Ecto neural progenitor cell (in vitro differentiated cells): Measurements from ENCODE around the gene SFRP5.

Source experiments
- DNase-seq: peaks from one replicate; pipeline ENCODE4 v3.0.0-alpha.2; 2018; ENCODE audit warnings: low spot score

The SFRP5 gene, protein sequence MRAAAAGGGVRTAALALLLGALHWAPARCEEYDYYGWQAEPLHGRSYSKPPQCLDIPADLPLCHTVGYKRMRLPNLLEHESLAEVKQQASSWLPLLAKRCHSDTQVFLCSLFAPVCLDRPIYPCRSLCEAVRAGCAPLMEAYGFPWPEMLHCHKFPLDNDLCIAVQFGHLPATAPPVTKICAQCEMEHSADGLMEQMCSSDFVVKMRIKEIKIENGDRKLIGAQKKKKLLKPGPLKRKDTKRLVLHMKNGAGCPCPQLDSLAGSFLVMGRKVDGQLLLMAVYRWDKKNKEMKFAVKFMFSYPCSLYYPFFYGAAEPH

DNA sequence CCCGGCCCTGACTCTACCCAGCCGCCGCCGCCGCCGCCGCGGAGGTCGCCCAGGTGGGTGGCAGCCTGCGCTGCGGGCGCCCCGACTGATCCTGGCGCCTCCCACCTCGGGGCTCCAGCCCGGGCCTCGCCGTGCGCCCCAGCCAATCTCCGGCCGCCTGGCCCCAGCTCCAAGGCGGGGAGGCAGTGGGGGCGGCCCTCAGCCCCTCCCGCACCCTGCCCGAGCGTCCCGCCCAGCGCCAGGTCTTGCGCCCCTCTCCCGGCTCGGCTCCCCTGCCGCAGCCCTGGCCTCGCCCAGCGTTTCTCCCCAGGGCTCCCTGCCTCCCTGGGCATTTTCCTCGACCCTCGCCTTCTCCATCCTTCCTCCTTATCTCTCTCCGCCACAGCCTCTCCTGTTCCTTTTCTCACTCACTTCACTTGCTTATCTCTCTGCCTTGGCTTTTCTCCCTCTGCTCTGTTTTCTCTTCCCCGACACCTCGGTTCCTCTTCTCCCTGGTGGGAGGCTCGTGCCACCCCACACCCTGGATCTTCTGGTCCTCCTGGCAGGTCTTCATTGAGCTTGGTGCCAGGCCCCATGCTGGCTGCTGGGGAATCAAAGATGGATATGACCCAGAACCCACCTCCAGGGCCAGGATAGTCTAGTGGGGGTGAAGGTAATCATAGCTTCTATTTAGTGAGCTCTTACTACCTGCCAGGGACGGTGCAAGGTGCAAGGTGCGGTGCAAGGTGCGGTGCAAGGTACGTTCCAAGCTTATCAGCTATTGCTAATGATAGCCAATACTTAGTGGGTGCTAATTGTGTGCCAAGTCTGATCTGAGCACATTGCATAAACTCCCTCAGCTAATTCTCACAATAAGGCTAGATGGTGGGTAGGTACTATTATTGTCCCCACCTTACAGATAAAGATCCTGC lies at the start of gene SFRP5:
Gene SFRP5 (minus strand): TSS at position 87 of the 911 bp plus-strand sequence. CDS start 166 bp downstream, outside the sequence.
- DNase-seq: no peak

DNA sequence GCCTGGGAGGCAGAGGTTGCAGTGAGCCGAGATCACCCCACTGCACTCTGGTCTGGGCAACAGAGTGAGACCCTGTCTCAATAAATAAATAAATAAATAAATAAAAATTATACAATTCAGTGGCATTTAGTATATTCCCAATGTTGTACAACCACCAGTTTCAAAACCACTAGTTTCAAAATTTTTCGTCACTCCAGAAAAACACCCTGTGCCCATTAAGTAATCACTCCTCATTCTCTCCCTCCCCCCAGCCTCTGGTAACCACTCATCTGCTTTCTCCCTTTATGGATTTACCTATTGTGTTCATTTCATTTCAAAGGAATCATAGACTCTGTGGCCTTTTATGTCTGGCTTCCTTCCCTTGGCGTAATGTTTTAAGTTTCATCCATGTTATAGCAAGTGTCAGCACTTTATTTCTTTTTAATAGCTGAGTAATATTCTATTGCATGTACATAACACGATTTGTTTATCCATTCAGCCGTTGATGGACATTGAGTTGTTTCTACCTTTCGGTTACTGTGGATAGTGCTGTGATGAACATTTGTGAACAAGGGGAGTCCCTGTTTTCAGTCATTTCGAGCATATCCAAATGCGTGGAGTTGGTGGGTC lies 48.4 kb upstream of the SFRP5 start:
- DNase-seq: no peak

DNA sequence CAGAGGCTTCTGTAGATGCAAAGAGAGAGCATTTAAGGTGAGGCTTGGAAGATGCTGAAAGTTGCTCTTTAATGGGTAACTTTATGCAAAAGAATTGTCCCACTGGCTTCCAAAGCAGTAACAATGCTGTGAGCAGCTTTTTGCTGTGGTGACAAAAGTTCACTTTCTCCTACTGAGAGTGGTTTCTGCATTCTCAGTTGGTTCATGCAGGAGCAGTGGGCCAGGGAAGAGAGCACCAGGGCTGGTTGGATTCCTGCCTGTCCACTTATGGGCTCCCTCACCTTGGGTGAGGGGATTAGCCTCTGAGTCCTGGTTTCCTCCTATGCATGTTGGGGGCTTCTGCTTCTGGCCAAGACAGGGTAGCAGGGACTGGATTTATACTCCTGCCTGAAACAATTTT lies 46.8 kb upstream of the SFRP5 start:
- no peak for DNase-seq

DNA sequence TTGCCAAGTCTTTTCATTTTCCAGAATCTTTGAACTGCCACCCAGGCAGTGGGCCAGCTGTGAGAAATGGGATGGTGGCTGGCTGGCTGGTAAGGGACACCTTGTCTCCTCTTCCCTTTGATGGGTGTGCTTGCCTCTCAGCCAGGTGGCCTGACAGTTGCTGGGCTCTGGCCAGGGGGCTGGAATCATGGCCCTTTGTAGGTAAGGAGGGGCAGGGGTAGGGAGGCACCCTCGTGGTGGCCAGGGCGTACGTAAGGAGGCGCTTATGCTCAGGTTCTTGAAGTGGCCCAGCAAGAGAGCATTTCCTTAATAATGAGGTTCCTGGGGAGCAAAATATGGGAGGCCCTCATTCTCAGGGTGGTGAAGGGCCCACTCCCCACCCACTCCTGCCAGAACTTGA lies 44.8 kb upstream of the SFRP5 start:
- DNase-seq: no peak

DNA sequence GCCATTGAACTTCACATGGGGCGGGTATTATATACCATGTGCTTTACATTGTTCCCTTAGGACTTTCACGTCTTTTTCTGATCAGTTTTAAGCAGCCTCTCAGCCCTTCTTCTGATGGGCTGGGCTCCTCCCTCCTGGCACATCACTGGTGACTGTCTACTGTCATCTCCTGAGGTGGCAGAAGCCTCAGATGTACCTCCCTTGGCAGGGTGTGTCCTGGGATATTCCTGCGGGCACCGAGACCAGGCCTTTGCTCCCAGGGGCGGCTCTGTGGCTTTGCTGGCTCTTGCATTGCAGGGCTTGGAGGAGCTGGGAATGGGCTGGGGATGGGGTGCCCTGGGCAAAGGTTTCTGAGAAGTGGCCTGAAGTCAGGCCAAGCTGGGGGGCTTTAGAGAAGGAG lies 43.2 kb upstream of the SFRP5 start:
- no peak for DNase-seq

DNA sequence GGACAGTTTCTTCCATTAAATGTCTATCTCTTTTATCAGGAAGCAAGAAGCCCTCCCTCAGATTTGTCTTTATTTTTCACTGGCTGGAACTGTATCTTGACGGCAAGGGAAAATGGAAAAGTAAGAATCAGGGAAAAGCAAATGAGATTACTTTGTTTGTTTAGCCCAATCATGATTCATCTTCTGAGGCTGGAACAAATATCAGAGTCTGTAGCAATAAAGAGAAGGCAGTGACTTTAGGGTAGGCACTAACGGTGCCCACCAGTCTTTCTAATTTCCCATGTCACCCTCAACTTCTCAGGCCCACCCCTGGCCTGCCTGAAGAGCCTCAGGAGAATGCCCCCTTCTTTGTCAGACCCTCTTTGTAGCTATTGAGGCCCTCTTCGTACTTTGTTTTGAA lies 41.5 kb upstream of the SFRP5 start:
- no peak for DNase-seq

DNA sequence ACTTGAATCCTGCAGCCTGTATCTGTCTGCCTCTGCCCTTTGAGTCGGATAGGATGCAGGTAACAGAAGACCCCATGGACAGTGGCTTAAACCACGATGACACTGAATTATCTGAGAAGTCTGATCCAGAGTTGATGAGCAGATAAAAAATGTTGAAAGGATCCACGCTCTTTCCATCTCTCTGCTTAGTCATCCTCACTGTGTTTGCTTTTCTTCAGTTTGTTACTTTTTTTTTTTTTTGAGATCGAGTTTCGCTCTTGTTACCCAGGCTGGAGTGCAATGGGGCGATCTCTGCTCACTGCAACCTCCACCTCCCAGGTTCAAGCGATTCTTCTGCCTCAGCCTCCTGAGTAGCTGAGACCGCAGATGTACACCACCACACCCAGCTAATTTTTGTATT lies 40.9 kb upstream of the SFRP5 start:
- no peak for DNase-seq

DNA sequence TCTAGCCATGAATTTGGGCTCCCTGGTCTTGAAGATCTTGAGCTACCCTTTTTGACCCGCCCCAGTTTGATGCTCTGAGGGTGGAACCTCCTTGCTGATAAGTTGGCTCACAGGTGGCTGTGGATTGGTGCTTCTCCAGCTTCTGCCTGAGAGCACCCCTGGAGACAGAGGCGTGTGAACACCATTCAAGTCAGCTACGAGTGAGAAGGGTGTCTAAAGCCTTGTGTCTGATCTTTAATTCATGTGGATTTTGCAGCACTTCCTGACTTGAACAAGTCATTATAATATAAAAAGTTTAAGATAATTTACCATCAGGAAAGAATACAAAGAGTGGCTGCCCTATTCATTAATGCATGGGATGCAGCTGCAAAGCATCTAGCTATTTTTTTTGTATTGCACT lies 40.2 kb upstream of the SFRP5 start:
- no peak for DNase-seq

DNA sequence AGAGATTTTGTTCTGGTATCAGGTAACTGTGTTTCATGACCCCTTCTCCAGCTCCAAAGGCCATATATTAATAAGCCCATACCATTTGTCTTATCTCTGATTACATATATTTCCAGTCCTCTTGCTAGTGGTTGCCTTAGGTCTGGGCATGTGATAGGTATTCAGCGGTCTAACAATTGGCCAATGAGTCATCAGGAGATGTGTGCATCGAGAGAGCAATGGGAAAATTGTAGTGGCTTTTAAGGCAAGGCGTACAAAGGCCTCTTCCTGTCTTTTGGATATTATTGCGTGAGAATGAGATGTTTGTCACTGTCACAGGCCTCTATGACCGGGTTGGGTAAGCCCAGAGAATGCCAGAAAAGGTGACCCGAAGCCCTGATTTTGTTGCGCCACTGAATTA lies 38.6 kb upstream of the SFRP5 start:
- no peak for DNase-seq

DNA sequence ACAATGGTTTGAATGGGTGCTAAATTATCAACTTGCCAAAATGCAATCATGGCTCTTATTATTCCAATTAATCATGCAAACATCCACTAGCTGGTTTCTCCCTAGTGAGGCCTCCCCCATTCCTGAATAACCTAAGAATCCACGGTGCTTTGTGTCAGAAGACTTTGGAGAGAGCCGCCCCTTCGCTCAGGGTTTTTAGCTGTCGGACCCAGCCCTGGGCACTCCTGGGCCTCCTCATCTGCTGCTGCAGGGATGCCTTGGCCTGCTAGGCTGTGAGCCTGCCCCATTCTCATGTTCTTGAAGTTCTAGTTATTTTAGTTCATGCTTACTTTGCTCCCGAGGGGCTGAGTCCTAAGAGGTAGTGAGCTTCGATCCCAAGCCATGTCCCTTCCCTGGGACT lies 34.1 kb upstream of the SFRP5 start:
- DNase-seq: no peak

DNA sequence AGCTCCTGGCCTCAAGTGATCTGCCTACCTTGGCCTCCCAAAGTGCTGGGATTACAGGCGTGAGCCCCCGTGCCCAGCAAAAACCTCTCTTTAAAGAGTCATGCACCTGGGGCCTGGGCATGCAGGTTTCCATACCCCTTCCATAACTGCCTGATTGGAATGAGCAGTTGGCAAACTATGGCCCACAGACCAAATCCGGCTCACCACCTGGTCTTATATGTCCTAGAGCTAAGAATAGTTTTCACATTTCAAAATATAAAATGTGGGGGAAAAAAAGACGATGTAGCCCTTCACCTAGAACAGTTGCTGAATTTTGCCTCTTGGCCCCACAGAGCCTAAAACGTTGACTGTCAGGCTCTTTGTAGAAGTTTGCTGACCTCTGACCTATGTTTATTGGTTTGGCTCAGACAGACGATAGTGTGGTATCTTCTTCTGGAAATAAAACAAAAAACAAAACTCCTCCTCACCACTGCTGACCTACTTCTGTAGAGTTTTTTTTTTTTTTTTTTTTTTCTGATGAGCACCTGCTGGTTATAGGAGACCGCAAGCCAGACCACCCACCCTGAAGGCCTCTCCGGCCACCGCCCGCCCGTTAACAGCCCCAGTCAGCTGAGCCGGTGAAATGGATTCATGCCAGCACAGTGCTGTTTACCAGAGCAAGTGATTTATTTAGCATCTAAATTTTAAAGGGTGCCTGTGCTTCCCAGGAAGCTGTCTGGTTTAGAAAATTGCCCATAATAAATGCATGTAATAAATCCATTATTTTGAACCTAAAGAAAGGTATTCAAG lies 33.5 kb upstream of the SFRP5 start:
- DNase-seq: peak; percentile 58

DNA sequence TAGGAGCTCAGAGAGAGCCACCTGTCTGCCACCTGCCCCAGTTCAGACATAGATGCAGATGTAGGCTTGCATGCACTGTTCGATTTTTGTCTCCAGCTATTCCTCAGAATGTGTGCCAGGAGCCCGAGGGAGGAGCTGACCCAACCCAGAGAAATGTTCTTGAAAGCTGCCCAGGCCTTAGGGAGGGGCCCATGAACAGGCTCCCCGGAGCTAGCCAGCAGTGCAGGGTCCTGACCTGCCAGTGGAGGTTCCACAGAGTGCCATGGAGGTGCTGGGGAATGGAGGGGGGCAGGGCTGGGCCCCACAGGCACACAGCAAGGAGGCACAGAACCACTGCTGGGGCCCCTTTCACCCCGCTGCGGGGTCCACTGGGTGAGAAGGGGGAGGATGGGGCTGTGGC lies 29.6 kb upstream of the SFRP5 start:
- DNase-seq: no peak

DNA sequence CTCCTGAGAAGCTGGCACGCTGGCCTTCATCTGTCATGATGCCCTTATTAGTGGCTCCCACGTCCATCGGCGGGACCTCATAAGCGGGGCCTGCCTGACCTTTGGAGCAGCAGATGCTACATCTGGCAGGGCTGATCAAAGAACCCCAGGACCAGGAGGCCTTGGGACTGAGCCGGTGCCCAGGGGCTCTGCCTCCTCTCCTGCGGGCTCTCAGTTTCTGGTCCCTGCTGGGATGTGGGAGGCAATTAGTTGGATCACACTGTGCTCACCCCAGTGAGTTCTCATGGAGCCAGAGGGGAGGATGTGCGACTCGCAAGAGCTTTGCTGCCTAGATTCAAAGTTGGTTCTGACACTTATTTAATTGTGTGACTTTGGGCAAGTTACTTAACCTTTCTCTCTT lies 28.7 kb upstream of the SFRP5 start:
- DNase-seq: no peak

DNA sequence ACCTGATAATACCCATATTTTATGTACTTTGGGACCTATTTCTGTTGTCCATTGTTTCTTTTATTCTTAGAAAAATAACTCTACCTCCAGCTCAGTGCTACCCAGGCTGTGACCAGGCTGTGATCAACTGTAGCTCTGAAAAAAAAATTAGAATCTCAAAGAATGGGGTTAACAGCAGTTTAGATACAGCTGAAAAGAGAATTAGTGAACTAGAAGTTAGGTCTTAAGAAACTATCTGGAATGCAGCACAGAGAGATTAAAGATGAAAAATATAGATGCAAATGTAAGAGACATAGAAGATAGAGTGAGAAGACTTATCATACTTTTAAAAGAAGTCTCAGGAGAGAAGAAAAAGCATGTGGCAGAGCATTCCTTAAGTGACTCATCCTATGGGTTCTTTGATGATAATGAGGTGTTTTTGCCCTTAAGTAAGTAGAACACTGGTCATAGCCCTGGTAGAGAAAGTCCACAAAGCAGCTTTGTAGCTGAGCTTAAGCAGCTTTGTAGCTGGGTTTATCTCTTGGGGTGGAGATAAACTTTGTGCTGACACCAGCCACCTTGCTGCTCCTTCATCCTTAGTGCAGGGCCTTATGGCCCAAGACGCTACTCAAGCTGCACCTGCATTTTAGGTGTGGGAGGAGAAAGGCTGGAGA lies 27.3 kb upstream of the SFRP5 start:
- DNase-seq: no peak

DNA sequence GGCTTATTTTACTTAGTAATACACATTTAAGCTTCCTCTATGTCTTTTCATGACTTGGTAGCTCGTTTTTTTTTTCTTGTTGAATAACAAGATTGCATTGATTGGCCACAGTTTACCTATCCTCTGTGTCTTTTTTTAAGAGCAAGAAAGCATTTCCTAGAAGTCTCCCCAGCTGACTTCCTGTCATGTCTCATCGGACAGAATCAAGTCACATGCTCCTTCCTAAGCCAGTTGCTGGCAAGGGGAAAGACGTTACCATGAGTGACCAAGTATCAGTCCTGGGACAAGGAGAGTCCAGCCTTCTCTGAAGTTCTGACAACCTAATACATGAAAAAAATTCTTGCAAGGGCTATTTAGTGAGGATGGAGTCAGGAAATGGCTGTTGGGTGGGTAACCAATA lies 24.9 kb upstream of the SFRP5 start:
- DNase-seq: no peak

DNA sequence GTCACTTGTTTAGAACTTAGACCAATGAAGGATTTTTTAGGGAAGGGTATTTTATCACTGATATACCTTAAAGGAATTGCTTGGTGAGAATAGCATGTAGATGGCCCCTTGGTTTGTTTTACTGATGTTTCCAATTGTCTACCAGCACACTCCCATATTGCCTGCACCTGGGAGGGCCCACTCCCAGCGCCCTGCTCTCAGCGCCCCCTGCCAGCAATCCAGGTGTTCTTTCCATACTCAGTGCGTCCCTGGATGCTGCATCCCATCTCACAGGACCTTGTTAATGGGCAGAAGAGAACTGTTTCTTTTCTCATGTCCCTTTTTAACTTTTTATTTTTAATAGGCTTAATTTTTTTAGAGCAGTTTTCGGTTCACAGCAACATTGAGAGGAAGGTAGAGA lies 24.1 kb upstream of the SFRP5 start:
- no peak for DNase-seq

DNA sequence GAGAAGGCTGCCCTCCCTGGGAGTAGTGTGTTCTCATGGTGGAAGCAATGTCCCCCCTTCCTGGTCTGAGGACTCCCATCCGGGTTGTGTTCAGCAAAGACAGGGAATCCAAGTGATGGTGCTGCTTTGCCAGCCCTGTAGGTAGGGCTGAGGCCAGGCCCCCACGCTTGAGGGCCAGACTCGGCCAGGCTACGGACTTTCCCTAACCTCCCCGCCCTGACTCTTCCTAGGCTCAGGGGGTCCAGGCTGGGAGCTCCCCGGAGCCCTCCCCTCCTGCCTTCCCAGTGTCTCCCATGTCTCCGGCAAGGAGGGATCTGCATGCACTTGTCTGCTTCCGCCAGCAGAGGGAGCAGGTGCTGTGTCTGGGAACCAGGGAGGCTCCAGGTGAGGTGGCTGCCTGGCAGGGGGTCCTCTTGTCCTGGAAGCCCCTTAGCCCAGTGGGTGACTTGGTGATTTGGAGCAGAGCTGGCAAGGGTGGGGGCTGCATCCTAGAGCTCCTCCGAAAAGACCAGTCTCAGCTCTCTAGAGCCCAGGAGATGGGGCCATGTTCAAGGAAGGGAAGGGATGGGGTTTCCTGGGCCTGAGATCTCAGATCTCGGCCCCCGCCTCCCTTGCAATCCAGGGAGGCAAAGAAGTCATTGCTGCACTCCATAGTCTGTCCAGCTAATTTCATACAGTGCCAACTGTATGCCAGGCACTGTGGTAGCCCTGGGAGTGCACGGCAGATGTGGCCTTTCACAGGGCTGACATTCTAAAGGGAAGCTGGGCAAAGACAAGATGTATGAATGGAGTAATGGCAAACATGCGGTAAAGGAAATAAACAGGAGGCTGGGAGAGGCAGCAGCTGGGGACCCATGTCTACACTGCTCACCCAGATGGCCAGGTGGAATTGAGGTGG lies 20.3 kb upstream of the SFRP5 start:
- peak; percentile 80 for DNase-seq

DNA sequence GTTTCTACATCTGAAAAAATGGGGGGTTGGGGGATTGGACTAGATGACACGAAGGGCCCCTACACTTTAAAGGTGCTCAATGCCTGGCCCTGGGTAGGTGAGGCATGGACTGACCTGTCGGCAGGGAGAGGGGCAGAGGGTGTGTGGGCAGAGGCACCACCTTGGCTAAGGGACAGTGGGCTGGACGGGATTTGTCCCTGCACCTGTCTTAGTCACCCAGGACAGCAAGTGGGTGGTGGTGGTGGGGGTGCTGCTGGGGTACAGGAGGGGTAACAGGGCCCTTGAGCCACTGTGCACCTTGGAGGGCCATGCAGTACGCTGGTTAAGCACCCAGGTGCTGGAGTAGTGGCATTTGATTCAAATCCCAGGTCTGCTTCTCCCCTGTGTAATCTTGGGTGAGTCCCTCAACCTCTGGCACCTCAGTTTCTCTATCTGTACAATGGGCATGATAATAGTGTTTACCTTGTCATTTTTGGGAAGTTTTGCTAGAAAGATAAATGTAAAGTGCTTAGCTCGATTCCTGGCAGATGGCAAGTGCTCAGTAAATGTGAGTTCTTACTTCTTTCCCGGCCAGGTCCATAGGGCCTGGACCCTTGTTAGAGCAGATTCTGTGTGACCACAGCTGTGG lies 18.1 kb upstream of the SFRP5 start:
- no peak for DNase-seq

DNA sequence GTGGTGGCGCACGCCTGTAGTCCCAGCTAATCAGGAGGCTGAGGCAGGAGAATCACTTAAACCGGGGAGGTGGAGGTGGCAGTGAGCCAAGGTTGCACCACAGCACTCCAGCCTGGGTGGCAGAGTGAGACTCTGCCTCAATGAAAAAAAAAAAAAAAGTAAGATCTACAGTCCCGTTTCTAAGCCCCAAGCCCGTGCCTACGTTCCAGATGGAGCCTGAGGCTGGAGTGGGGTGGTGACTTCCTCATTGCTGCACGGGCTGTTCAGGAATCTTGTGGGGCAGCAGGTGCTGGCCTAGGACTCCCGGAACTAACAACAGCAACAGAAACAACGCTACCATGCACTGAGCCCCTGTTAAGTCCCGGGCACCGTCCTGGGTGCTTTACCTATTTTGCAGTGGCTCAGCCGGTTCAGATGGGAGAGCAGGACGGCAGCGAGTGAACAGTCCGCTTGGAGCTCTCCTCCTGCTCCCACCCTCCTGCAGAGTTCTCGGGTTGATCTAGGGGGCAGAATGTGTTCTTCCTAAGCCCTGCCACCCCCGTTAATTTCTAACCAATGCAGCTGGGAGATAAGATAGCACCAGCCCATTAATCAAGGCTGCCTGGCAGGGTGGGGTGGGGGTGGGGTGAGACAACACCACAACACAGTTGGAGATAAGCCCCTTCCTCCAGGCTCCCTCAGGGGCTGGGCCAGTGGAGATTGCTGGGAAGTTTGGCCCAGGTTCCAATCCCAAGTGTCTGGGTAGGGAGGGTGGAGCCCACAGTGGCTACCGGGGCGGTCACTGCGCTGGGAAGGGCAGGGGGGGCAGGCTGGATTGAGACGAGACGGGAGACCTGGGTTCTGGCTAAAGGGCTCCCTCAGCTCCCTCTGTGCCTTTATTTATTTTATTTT lies 17.0 kb upstream of the SFRP5 start:
- no peak for DNase-seq
